ENCODE measurements around the gene ADAM12. TPM values are rescaled to one million over a fixed set of nuclear protein-coding genes. Genes with fewer than 3 reads are reported as not detected.
A peak's percentile ranks its signal among the peaks of the same experiment; 100 is the strongest.

The ADAM12 gene
- total and polyA plus RNA-seq, 8 donors = 0.03 to 3.7 (median 0.15) TPM

DNA sequence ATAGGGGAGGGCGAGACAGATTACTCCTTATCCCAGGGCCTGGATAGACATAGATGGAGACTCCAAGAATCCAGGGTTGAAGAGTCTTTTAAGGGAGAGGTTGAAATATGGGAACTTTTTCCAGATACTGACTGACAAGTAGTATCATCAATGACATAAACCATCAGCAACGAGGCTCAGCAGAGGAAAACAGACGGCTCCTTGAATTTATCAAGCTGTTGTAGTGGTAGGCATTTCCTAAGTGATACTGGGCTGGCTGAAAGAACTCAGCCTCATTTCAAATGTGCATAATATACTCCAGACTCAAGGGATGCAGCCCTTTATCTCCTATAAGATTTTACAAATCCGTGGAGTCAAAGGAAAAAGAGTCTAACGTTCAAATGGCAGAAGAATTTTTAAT lies 341.4 kb downstream of the ADAM12 start:
- no peaks in the 10 kb centered on the region for H3K4me1 ChIP-seq
- no peak overlapping the region for H3K27ac ChIP-seq
- H3K4me3 ChIP-seq = no peak overlapping the region
- FAIRE-seq = no peak
- no peak for ATAC-seq
- WGBS, 2 donors = 60 to 68% methylated on average over 5 of the region's 5 CpGs
- H3K27me3 ChIP-seq = no peaks in the 10 kb centered on the region
- H3K36me3 ChIP-seq = no peaks in the 10 kb centered on the region
- DNase-seq = no peak
- intact Hi-C loops (cut with DNase I) = no loop called here
- H3K9me3 ChIP-seq = no peaks in the 10 kb centered on the region
- TF ChIP-seq, protein P1, sequence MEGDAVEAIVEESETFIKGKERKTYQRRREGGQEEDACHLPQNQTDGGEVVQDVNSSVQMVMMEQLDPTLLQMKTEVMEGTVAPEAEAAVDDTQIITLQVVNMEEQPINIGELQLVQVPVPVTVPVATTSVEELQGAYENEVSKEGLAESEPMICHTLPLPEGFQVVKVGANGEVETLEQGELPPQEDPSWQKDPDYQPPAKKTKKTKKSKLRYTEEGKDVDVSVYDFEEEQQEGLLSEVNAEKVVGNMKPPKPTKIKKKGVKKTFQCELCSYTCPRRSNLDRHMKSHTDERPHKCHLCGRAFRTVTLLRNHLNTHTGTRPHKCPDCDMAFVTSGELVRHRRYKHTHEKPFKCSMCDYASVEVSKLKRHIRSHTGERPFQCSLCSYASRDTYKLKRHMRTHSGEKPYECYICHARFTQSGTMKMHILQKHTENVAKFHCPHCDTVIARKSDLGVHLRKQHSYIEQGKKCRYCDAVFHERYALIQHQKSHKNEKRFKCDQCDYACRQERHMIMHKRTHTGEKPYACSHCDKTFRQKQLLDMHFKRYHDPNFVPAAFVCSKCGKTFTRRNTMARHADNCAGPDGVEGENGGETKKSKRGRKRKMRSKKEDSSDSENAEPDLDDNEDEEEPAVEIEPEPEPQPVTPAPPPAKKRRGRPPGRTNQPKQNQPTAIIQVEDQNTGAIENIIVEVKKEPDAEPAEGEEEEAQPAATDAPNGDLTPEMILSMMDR (IDR thresholded peaks at IDR 0.05) = no peak

DNA sequence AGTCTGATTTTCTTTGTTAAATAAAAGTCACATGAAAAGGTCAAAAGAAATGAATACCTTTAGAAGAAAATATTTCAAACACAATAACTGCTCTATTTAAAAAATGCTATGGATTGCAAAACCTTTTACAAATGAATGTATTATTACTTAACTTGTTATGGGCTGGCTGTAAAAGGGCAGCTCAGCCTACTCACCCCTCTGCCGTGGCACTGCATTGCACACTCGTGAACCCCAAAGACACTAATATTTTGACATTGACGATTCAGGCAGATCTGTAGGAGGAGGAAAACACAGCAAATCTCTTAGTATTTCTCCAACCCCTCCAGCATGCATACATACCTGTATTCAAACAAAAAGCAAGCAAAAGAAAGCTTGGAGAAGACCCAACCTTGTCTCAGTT lies 342.4 kb downstream of the ADAM12 start:
- H3K27ac ChIP-seq = no peak overlapping the region
- WGBS, 2 donors = 65 to 75% methylated on average over 3 of the region's 3 CpGs
- no peak for FAIRE-seq
- intact Hi-C loops (cut with DNase I) = no loop called here
- DNase-seq = no peak
- no peaks in the 10 kb centered on the region for H3K9me3 ChIP-seq
- TF ChIP-seq, protein P1 (IDR thresholded peaks at IDR 0.05) = no peak
- H3K4me1 ChIP-seq = peaks cover 0 to 5% (median 0%) of the 10 kb centered on the region in 3 donors
- H3K4me3 ChIP-seq = no peak overlapping the region
- ATAC-seq = no peak
- H3K36me3 ChIP-seq = no peaks in the 10 kb centered on the region
- H3K27me3 ChIP-seq = no peaks in the 10 kb centered on the region

DNA sequence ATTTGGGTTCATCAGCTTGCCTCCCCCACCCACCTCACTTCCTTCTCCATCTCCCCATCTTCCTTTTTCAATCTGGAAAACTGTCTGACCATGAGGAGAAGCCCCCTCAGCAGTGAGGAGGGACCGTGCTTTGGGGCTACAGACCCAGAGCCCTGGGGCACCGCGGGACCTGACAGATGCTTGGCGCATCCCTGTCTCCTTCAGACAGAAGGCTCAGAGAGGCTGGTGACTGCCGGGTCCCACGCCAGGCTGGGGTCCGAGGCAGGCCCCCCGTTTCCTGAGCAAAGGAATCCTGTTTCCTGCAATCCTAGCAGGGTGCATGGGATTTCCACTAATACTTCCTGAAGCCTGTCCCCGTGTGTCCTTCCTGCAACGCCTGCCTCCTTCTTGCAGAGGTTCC lies 344.9 kb downstream of the ADAM12 start:
- no peak for DNase-seq
- WGBS, 2 donors = 77 to 81% methylated on average over 10 of the region's 10 CpGs
- Histone ChIP-seq H3K27me3 (no peaks in the 10 kb centered on the region), H3K9me3 (no peaks in the 10 kb centered on the region), H3K27ac (no peak overlapping the region), H3K4me3 (no peak overlapping the region), H3K4me1 (peaks cover 0 to 5% (median 0%) of the 10 kb centered on the region in 3 donors), H3K36me3 (no peaks in the 10 kb centered on the region)
- no peak for ATAC-seq
- TF ChIP-seq, protein P1 (IDR thresholded peaks at IDR 0.05) = no peak
- intact Hi-C loops (cut with DNase I) = no loop called here
- no peak for FAIRE-seq

DNA sequence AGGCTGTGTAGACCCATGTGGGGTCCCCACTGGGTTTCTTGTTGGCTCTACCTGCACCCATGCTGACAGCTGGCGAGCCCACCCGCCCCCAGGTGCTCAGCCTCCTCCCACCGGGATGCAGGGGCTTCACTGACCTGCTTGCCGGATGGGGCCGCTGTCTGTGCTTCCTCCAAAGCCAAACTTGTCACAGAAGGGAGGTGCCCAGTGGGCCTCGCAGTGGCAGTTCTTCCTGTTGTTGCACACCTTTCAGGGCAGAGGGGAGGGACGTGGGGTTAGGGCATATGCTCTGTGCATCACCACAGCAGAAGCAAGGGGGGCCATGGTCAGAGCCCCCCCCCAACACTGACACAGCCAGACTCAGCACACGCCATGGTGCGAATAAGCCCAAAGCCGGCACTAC lies 345.4 kb downstream of the ADAM12 start:
- Histone ChIP-seq H3K4me1 (peaks cover 0 to 5% (median 0%) of the 10 kb centered on the region in 3 donors), H3K4me3 (no peak overlapping the region), H3K36me3 (no peaks in the 10 kb centered on the region), H3K27me3 (no peaks in the 10 kb centered on the region), H3K9me3 (no peaks in the 10 kb centered on the region), H3K27ac (no peak overlapping the region)
- intact Hi-C loops (cut with DNase I) = no loop called here
- ATAC-seq (no peak), DNase-seq (peak in 1 of 6 donors; percentile 19), FAIRE-seq (no peak)
- WGBS, 2 donors = 82 to 86% methylated on average over 10 of the region's 10 CpGs
- TF ChIP-seq, protein P1 (IDR thresholded peaks at IDR 0.05) = no peak

DNA sequence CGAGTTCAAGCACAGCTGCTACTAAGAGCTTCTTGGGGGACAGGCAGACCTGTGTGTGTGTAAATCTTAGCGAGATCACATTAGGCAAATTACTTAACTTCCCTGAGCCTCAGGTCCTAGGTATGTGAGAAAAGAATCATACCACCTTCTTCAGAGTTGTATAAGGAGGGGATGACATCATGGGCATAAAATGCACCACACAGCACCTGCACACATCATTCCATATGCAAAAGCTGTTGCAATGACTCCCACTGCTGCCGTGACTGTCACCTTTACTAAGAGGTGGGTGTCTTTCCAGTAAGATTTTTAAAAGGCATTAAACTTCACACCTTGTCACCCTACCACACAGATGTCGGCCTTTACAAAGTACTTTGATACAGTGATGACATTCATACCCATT lies 345.9 kb downstream of the ADAM12 start:
- intact Hi-C loops (cut with DNase I) = no loop called here
- Histone ChIP-seq H3K27me3 (no peaks in the 10 kb centered on the region), H3K4me1 (peaks cover 0 to 5% (median 0%) of the 10 kb centered on the region in 3 donors), H3K4me3 (no peak overlapping the region), H3K36me3 (no peaks in the 10 kb centered on the region), H3K27ac (peak overlapping the region in 3 of 4 donors; percentile 46 to 80 (median 62)), H3K9me3 (no peaks in the 10 kb centered on the region)
- no peak for ATAC-seq
- TF ChIP-seq, protein P1 (IDR thresholded peaks at IDR 0.05) = no peak
- 60 to 61% methylated on average over 4 of the region's 4 CpGs for WGBS, 2 donors
- DNase-seq = no peak
- FAIRE-seq = no peak
